Ramos (cell line): ENCODE measurements around the gene SLC35E2B.
"Not testable (repeated sequence)": the region's sequence is repeated elsewhere in the genome, so short reads cannot be mapped to it uniquely, and the experiment has no call there.

Experiments
- in situ Hi-C: fragments of 300-500 bp; cut with MboI; formaldehyde crosslinking; loops from one replicate; pipeline ENCODE4 v1.14.3; 2022; ENCODE audit warnings: low sequenced_read_pairs; ENCODE audit not compliant: unreplicated experiment

SLC35E2B gene

DNA sequence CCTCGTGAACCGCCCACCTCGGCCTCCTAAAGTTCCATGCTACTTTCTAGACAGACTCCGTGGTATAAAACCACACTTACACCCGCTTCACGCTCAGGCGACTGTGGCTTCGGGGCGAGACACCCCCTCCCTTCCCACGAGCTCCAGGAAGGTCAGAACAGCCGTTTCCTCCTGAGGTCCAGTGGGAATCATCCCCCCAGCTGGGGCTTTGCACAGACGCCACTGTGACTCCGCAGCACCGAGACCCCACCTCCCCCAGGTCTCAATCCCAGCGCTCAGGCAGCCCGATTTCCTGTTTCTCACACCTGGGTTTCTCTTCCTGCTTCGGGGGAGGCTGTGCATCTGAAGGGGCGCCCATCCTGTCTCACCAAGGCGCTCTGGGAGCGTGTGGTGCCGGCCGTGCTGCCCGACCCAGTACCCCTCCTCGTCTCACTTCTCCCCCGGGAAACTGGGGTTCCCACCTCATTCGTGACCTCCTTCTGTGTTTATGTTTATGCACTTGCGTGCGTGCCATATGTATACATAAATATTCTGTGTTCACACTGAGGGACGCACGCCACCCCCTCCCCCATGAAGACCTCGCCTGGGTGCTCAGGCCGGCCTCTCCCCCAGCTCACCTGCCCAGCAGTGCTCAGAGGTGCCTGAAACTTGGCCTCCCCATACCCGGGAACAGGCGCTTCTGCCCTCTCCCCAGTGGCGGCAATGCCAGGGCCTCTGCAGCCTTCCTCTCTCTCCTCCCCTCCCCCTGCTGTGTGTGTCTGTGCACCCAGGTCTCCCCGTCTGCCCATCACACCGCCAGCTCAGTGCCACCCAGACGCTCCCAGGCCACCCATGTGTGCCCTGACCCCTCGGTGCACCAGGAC is 14.6 kb downstream of the SLC35E2B start:
- in situ Hi-C loops, result no loop called here

DNA sequence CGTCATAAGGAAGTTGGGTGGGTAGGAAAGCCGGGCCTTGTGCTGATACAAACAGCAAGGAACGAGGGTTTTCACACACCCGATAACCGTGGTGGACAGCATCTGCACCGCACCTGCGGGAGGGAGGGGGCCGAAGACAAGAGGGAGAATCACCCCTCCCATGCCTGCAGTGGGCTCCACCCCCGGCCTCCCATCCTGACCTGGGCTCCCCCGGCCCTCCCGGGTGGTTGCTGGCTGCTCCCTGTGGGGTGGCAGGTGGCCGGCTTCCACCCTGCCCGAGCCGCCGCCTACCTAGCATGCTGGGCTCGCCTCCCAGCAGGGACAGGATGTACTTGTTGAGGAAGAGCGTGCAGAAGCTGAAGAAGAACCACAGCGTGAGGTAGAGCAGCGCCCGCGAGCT is 16.5 kb downstream of the SLC35E2B start:
- in situ Hi-C loops, result not testable (repeated sequence)

DNA sequence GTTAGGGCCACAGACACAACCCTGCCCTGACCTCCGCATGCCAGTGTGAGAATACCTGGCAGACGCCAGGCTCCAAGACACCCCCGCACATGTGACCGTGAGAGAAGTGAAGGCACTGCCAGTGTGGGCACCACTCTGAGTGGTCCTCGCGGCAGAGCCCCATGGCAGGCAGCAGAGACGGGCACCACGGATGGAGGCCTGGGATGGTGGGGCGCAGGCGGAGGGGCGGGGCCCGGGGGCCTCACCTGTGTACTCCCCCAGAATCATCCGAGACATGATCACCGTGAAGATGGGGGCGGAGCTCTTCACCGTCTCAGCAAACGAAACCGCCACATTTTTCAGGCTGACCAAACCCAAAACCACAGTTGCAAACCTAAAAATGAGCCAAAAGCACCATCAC is 17.4 kb downstream of the SLC35E2B start:
- in situ Hi-C loops, result not testable (repeated sequence)

DNA sequence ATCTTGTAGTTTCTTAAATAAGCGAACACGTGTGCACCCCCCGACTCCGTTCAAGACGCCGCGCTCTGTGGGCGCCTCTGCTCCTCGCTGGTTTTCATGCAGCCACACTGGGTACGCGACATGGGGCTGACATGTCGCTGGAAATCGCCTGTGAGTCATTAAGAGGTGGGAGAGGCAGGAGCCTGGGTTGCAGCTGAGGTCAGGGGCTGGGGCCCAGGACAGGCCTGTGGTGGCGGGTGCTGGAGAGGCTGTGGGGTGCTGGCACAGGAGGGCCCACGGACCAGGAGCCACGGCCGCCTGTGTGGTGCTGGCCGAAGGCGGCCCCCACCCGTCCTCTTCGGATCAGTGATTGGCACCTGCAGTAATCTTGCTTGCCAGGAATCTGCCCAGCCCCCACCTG is 17.8 kb downstream of the SLC35E2B start:
- in situ Hi-C loops, result not testable (repeated sequence)

DNA sequence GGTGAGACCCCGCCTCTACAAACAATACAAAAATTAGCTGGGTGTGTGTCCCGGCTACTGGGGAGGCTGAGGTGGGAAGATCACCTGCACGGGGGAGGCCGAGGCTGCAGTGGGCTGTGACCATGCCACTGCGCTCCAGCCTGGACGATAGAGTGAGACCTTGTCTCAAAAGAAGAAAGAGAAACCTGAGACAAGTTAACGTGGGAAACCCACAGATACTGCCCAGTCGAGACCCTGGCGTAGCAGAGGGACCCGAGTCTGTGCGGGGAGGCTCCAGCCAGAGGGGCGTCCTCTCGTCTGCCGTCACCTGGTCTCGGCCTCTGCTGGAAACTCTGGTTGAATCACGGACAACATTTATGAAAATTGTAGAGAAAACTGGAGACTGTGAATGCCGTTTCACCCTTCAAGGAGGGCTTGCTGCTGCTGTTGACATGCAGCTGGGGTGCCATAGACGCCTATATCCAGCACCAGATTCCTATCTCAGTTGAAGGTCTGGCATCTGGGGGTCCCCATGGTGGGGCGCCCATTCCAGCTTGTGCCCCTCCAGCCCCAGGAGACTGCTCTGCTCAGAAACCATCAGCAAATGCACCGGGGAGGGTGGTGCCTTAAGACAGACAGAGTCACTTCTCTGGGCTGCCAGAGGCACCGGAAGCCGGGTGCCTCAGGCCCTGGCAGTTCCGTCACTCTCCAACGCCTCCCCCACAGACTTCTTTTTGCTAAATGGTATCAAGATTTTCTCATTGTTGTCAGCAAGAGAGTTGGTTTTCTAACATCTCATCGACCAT is 20.2 kb downstream of the SLC35E2B start:
- in situ Hi-C loops, result no loop called here

DNA sequence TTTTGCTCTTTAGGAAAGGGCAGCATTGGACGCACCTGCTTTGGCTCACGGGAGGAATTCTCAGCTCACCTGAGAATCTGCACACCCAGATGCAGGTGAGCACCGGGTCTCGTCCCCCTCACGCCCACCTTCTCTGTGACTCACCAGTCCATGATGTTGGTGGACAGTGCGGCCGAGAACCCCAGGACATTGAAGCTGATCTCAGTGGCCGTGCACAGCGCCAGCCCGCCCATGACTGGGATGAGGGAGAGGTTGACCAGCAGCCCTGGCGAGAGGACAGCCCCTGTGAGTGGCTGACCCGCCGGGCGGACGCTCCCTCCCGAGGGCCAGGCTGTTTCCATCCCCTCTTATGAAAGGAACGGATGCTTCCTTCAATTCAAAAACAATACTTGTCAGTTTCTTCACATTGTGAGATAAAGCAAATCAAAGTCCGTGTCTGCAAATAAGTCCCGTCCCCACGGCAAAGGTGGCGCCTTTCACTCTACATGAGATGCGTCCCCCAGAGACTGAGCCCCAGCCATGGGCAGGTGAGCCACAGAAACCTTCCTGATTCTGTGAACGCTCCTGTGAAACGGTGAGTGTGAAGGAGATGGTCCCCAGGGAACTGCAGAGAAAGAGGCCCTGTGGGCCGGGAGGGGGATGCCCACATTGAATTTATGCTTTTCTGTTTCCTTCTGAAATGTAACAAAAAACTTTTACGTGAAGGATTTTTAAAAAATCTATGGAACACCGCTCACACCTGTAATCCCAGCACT is 21.1 kb downstream of the SLC35E2B start:
- in situ Hi-C loops, result no loop called here

DNA sequence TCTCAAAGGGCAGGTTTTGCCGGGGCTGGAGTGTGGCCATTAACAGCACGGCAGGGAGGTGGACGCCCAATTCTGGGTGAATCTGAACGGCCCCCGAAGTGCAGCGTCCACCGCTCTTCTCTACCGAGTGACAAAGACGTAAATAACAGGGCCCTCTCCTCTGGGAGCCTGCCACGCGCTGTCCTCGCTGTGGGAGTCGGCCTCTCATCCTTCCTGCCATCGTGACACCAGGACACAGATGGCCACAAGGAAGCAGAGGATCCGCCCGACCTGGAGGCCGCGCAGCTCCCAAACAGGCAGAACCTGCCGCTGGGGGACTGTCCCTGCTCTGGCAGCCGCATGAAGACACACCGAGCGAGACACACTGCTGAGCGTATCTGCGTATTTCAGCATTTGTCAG is 21.7 kb downstream of the SLC35E2B start:
- in situ Hi-C loops, result no loop called here

DNA sequence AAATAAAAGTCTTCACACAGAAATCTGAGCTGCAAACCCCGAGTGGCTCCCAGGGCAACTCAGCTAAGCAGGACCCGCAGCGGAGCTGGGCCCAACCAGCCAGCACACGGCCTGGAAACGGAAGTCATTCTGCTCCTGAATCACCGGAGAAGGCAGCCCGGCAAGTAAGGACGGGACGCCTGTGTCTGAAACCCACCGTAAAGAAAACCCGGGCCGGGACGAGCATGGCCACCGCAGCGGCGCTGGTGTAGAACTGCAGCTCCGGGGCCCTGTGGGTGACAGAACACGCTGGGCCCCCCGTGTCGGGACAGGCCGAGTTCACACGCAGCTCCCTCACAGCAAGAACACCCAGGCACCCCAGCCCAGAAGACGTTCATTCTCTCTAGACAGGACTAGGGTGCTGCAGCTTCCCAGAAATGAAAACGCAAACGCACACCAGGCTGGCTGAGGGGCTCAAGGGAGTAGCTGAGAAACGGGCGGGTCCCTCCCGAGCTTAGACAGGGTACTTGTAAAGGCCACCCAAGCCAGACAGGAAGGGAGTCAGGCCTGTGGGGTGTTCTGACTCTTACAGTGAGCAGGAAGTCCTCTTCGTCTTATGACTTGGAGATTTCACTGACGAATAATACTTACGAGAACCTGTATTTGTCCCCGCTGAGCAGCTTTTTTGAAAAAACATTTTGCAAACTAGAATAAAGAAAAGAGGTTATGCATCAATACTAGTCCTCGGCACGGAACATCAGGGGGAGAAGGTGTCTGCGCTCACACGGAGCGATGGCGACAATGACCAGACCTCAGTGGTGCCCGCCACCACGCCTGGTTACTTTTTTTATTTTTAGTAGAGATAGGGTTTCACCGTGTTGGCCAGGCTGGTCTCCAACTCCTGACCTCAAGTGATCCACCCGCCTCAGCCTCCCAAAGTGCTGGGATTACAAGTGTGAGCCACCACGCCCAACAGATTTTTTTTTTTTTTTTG is 22.8 kb downstream of the SLC35E2B start:
- in situ Hi-C loops, result no loop called here

DNA sequence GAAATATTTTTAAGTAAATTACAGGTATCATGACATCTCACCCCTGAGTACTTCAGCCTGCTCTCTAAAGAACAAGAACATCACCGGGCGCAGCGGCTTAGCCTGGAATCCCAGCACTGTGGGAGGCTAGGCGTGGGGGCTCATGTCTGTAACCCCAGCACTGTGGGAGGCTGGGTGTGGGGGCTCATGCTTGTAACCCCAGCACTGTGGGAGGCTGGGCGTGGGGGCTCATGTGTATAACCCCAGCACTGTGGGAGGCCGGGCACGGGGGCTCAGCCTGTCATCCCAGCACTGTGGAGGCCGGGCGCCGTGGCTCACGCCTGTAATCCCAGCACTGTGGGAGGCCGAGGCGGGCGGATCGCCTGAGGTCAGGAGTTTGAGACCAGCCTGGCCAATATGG is 26.1 kb downstream of the SLC35E2B start:
- in situ Hi-C loops, result no loop called here

DNA sequence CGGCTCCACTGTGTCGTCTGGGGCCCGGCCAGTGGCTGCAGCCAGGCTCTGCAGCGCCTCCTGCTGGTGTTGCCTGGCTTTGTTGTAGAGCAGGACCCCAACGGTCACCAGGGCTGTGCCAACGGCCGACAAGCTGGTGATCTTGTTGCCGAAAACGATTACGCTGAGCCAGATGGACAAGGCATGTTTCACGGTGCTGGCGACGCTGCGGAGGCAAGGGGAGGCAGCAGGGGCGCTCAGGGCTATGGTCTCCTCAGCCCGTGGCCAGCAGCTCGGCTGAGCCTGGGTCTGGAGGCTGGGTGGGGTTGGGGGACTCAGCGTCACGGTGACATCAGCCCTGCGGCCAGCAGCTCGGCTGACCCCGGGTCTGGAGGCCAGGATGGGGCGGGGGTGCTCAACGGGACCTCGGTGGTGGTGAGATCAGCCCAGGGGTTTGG is 26.8 kb downstream of the SLC35E2B start:
- in situ Hi-C loops, result no loop called here

DNA sequence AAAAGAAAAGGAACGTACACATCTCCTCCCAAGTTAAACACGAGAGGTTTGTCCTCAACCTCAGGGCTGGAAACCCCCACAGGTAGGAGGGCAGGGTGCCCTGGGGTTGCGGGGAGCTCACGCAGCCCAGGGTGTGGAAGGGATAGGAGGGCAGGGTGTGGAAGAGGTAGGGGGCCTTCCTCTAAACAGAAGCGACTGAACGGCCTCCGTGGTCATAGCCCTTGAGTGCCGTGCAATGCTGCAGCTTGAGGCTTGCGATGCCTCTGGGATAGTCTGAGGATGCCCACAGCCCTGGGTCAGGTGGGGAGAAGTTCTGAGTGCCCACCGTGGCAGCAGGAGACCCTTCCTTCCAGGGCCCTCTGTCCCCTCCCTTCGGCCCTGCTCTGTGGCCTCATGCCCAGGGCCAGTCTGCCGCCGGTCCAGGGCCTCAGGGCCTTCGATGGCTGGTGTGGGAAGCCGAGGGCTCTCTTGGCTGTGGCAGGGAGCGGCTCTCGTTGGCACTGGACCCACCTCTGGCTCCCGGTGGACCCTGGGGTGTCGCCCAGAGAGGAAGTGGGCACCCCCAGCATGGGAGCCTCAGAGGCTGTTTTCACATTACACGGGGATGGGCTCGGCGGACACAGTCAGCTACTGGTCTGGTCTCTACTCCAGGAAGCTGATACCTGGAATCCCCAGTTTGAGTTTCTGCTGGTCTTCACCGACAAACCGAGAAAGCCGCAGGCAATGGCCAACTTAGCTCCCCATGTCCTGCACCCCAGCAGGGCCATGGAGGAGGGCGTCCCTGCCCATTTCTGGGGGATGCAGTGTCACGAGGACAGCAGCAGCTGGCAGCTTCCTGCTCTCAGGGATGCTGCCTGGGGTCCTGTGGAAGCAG is 27.4 kb downstream of the SLC35E2B start:
- in situ Hi-C loops, result no loop called here

DNA sequence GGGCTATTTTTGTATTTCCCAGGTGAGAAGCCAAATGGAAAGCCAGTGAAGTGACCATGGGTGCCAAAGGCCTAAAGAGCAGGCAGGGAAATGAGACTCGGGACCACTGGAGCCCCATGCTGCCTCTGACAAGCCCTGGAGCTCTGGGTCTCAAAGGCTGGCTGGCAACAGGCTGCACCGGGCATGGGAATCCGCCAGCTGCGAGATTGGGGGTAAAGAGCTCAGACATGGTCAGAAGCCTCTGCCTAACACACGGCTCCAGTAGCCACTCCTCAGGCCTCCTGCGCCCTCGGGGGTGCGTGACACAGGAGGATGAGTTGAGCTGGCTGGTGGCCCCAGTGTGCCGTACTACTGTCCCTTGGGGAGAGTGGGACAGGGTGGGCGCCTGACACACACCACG is 28.3 kb downstream of the SLC35E2B start:
- in situ Hi-C loops, result not testable (repeated sequence)

DNA sequence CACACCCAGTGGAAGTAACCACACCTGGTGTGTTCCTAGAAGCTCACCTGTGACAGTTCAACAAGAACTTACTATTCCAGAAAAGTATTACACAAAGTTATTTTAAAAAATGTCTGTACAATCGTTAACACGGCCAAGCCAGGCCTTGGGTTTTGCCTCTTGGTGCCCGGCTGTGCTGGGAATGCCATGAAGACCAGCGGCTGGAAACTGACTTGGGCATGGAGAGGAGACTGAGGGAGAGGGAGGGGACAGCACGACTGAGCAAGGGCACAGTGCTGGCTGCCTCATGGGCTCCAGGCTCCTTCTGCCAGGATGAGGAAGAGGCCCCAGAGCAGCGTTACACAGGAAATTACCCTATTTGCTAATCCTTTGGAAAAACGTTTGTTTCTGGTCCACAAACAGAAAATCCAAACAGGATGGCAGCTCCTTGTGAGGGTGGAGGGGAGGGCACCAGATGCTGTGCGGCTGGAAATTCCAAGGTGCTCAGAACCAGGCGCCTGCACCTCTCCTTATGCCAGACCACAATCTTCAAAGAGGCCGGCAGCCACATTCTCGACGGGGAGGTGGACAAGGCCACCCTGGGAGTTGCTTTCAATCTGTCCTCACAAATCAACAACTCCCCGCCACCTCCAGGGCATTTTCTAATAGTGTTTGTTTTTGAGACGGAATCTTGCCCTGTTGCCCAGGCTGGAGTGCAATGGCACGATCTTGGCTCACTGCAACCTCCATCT is 29.6 kb downstream of the SLC35E2B start:
- in situ Hi-C loops, result not testable (repeated sequence)

DNA sequence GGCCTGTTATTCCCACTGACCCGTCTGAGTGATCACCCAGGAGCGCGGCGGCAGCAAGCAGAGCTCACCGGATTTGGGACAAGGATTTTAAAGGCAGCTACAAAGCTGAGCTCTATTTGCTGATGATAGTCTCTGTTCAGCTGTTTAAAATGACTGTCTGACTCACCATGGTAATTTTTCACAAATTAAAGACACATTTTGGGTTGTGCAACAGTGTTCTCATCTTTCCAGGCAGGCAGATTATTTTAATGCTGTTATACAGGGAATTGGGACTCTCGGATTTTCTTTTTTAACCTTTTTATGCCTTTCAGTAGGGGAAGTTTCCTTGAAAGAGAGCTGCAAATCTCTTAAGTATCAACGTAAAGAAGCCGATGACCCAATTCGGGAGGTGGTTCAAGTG is 30.2 kb downstream of the SLC35E2B start:
- in situ Hi-C loops, result not testable (repeated sequence)

DNA sequence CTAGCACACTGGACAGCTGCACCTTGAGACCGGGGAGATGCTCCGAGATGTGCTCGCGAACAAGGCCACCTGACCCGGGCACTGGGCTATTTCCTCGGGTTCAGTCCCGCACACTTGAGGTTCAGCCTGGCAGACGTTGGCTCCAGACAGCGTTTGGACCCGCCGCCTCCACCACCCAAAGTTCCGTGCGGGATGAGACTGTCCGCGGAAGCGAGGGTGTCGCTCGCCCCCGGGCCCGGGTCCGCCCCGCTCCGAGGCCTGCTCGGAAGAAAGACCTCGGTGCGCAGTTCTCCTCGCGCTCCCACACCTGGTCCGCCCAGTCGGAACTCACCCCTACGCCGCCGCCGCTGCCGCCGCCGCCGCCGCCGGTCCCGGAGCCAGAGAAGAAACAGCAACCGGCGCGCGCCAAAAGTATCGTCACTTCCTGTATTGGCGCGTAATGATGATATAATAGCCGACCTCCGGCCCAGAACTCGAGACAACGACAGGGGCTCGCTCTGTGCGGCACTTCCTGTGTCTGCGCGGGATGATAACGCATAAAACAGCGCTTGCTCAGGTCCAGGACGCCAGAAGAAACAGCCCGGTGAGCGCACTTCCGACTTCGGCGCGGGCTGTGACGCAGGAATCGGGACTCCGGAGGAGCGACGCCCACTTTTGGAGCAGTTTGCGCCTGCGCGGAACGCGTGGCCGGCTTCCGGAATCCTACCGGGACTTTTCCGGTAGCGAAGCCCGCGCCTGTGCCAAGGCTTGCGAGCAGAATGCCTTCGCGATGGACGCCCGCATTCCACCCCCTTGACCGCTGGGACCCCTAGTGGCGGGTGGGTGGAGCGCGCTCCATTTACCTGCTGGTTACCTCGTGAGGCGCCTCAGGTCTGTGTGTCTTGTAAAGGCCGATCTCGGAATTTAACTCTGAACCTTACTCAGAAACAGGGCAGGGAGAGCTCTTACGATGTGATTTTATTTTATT is 33.7 kb downstream of the SLC35E2B start, which contains the start of gene CDK11B:
Gene CDK11B, minus strand, starts transcription at position 422 of the 967 bp plus-strand sequence. CDS start 1,519 bp downstream, outside the sequence.
- in situ Hi-C loops, result not testable (repeated sequence)

DNA sequence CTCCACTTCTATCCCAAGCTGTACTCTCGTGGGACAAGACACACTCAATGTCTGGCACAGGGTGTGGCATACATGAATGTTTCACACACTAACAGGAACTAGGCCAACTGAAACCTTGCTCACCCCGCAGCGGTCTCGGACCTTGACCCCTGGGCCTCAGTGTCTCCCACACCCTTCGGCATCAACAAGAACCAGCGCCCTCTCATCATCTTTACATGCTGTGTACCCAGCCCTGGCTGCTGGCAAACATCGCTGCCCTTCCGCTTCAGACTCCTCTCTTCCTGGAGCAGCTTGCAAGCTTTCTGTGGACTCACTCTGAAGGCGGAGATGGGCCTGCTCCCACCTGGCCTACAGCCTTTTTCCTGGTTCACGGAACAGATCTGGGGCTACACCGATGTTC is 44.3 kb downstream of the SLC35E2B start:
- in situ Hi-C loops, result not testable (repeated sequence)
